Measurements from ENCODE around the gene ADGRF1.
"Not testable (repeated sequence)": the region's sequence is repeated elsewhere in the genome, so short reads cannot be mapped to it uniquely, and the experiment has no call there.

The ADGRF1 gene

GRCh38 chr6:47022191-47022590 lies 19.9 kb downstream of the ADGRF1 start:
- DNase-seq (ENCODE audit: low read depth in 2 of 2), result no peak

- no peak for DNase-seq (ENCODE audit: low read depth in 2 of 2)
Measured at GRCh38 chr6:47019941-47020340, 22.2 kb downstream of the ADGRF1 start.

- DNase-seq (ENCODE audit: low read depth in 2 of 2), result no peak
Measured at GRCh38 chr6:47016909-47017308, 25.2 kb downstream of the ADGRF1 start.

- DNase-seq (ENCODE audit: low read depth in 2 of 2), result no peak
Measured at GRCh38 chr6:47016261-47016660, 25.9 kb downstream of the ADGRF1 start.

- no peak for DNase-seq (ENCODE audit: low read depth in 2 of 2)
Measured at GRCh38 chr6:47014401-47014800, 27.7 kb downstream of the ADGRF1 start.

GRCh38 chr6:47009583-47009982 lies 32.5 kb downstream of the ADGRF1 start:
- no peak for DNase-seq (ENCODE audit: low read depth in 2 of 2)

GRCh38 chr6:47008397-47008763 lies 33.8 kb downstream of the ADGRF1 start:
- DNase-seq (ENCODE audit: low read depth in 2 of 2), result no peak

GRCh38 chr6:47007657-47008396 lies 34.3 kb downstream of the ADGRF1 start:
- DNase-seq (ENCODE audit: low read depth in 2 of 2), result no peak

- no peak for DNase-seq (ENCODE audit: low read depth in 2 of 2)
Measured at GRCh38 chr6:47005486-47005885, 36.6 kb downstream of the ADGRF1 start.

GRCh38 chr6:47004463-47004862 lies 37.7 kb downstream of the ADGRF1 start:
- no peak for DNase-seq (ENCODE audit: low read depth in 2 of 2)

- no peak for DNase-seq (ENCODE audit: low read depth in 2 of 2)
Measured at GRCh38 chr6:47000842-47001241, 41.3 kb downstream of the ADGRF1 start.

GRCh38 chr6:46998436-46999017 lies 43.6 kb downstream of the ADGRF1 start:
- DNase-seq (ENCODE audit: low read depth in 2 of 2), result no peak

GRCh38 chr6:46997646-46998045 lies 44.5 kb downstream of the ADGRF1 start:
- no peak for DNase-seq (ENCODE audit: low read depth in 2 of 2)

- DNase-seq (ENCODE audit: low read depth in 2 of 2), result no peak
Measured at GRCh38 chr6:46996860-46997641, 45.1 kb downstream of the ADGRF1 start.

- no peak for DNase-seq (ENCODE audit: low read depth in 2 of 2)
Measured at GRCh38 chr6:46994933-46995332, 47.2 kb downstream of the ADGRF1 start.

GRCh38 chr6:46993846-46994245 lies 48.3 kb downstream of the ADGRF1 start:
- DNase-seq (ENCODE audit: low read depth in 2 of 2), result no peak

GRCh38 chr6:46992391-46992790 lies 49.7 kb downstream of the ADGRF1 start:
- not testable (repeated sequence) for DNase-seq (ENCODE audit: low read depth in 2 of 2)

- not testable (repeated sequence) for DNase-seq (ENCODE audit: low read depth in 2 of 2)
Measured at GRCh38 chr6:46990818-46991510, 51.2 kb downstream of the ADGRF1 start.

GRCh38 chr6:46990031-46990644 lies 52.0 kb downstream of the ADGRF1 start:
- no peak for DNase-seq (ENCODE audit: low read depth in 2 of 2)

- DNase-seq (ENCODE audit: low read depth in 2 of 2), result no peak
Measured at GRCh38 chr6:46989398-46989797, 52.7 kb downstream of the ADGRF1 start.

GRCh38 chr6:46985943-46986342 lies 56.2 kb downstream of the ADGRF1 start:
- DNase-seq (ENCODE audit: low read depth in 2 of 2), result no peak

- DNase-seq (ENCODE audit: low read depth in 2 of 2), result no peak
Measured at GRCh38 chr6:46983007-46983411, 59.1 kb downstream of the ADGRF1 start.

Data from stimulated activated CD8-positive, alpha-beta memory T cell treated with anti-CD3 and anti-CD28 coated beads, Interleukin-2, amount 100 ng/mL, for 1 hour (primary cell).